Right lobe of liver (tissue), 6 donors: ENCODE data around the gene CHI3L1. TPM values are rescaled to one million over a fixed set of nuclear protein-coding genes. Genes with fewer than 3 reads are reported as not detected.

Source experiments
- ATAC-seq, 4 donors: fragments of 200-7000 bp; cut with Tn5 transposase; one replicate each; pipeline ENCODE4 v1.9.1; 2020; ENCODE audit warnings: mild to moderate bottlenecking in 4 of 4, moderate library complexity in 4 of 4
- DNase-seq, 3 donors: peaks; one replicate each; pipeline ENCODE4 v3.0.0-alpha.2; 2020
- H3K27ac ChIP-seq, 3 donors: fragments of 200-600 bp; one replicate each; pipeline ENCODE4 v1.8.0; 2022
- H3K27me3 ChIP-seq, 2 donors: fragments of 200-600 bp; one replicate each; pipeline ENCODE4 v1.8.0; 2022
- H3K36me3 ChIP-seq, 4 donors: fragments of 200-600 bp; sonication (generic) in 1 of 4; one replicate each; pipeline versions ENCODE4 v1.5.1 to v1.8.0; 2017 to 2022; ENCODE audit warnings: control low read depth in 1 of 4
- H3K4me1 ChIP-seq, 4 donors: fragments of 200-600 bp; sonication (generic) in 1 of 4; one replicate each; pipeline versions ENCODE4 v1.5.1 to v1.8.0; 2017 to 2022; ENCODE audit warnings: control low read depth in 1 of 4
- H3K4me3 ChIP-seq, 3 donors: fragments of 200-600 bp; one replicate each; pipeline ENCODE4 v1.8.0; 2022
- H3K9me3 ChIP-seq, 4 donors: fragments of 200-600 bp; sonication (generic) in 1 of 4; one replicate each; pipeline versions ENCODE4 v1.5.1 to v1.8.0; 2017 to 2022; ENCODE audit warnings: control low read depth in 1 of 4
- POLR2A ChIP-seq: fragments of 450-650 bp; IDR thresholded peaks from one replicate; pipeline ENCODE4 v1.6.1; 2017; ENCODE audit warnings: antibody characterized with exemption, mild to moderate bottlenecking
- WGBS: methylation state at CpG from one replicate; pipeline ENCODE4 v1.1.6; 2018; ENCODE audit warnings: low coverage, low lambda C conversion rate; ENCODE audit not compliant: insufficient coverage; ENCODE audit errors: missing lambda C conversion rate; 5-methylcytosine and 5-hydroxymethylcytosine counted together
- intact Hi-C, 2 donors: fragments of 100-400 bp; cut with DNase I; formaldehyde crosslinking; loops; one replicate each; pipeline versions ENCODE4 v1.11.2 to v1.14.1; 2022
- total RNA-seq, 6 experiments: library from RNA; depleted of rRNA in 2 of 6; stranded (reverse); fragments of >200 nt in 2 of 6; fragmentation: NEBNext Ultra II Directional in 3 of 6; extraction: Animal tissue kit (Norgen Biotek cat#: 25700) in 3 of 6; gene quantifications; one replicate each; pipeline versions ENCODE4 v1.1.0 to v1.2.4, GENCODE V29; 2016 to 2023
- TF ChIP-seq, protein P1 (sequence below), 4 donors: fragments of 200-600 bp in 3 of 4; fragments of 450-650 bp in 1 of 4; IDR thresholded peaks; one replicate each; pipeline versions ENCODE4 v1.5.1 to v1.8.0; 2016 to 2022; ENCODE audit warnings: antibody characterized with exemption in 4 of 4, mild to moderate bottlenecking in 2 of 4
- donor health status: DM: no; HTN: yes; CAD: no.
- donor health status: DM: no; HTN: no; CAD: no.
- donor health status: DM: no; HTN: no; CAD: no.
- donor health status: DM: no; HTN: yes; CAD: no.
- donor health status: DM: no; HTN: yes; CAD: no.

CHI3L1 gene
- total RNA-seq, 6 experiments from 2014 or later = 2.8 to 397 (median 219) TPM

DNA sequence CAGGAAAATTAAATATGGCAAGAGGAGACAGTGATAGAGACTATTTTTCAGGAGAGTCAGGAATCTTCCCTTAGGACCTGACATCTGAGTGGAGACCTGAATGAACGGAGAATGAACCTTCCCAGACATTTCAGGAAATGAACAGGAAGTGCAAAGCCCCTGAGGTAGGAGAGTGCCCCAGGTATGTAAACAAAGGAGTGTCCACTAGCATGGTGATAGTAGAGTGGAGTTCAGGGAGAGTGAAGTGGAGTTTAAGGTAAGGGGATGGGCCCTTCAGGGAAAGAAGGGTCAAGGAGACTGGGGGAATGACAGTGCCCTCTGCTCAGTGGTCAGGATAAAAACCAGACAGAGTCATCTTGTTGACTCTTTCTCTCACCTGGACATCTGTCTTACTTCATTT is 30.2 kb downstream of the CHI3L1 start:
- 45% methylated on average over 1 of the region's 1 CpG for WGBS
- H3K36me3 ChIP-seq = no peaks in the 10 kb centered on the region
- no peak overlapping the region for H3K4me3 ChIP-seq
- ATAC-seq = no peak
- H3K27me3 ChIP-seq = no peaks in the 10 kb centered on the region
- H3K27ac ChIP-seq = no peak overlapping the region
- DNase-seq = no peak
- no peaks in the 10 kb centered on the region for H3K9me3 ChIP-seq
- no peaks in the 10 kb centered on the region for H3K4me1 ChIP-seq
- intact Hi-C loops = no loop called here
- TF ChIP-seq, protein P1, sequence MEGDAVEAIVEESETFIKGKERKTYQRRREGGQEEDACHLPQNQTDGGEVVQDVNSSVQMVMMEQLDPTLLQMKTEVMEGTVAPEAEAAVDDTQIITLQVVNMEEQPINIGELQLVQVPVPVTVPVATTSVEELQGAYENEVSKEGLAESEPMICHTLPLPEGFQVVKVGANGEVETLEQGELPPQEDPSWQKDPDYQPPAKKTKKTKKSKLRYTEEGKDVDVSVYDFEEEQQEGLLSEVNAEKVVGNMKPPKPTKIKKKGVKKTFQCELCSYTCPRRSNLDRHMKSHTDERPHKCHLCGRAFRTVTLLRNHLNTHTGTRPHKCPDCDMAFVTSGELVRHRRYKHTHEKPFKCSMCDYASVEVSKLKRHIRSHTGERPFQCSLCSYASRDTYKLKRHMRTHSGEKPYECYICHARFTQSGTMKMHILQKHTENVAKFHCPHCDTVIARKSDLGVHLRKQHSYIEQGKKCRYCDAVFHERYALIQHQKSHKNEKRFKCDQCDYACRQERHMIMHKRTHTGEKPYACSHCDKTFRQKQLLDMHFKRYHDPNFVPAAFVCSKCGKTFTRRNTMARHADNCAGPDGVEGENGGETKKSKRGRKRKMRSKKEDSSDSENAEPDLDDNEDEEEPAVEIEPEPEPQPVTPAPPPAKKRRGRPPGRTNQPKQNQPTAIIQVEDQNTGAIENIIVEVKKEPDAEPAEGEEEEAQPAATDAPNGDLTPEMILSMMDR (IDR thresholded peaks at IDR 0.05) = no peak

DNA sequence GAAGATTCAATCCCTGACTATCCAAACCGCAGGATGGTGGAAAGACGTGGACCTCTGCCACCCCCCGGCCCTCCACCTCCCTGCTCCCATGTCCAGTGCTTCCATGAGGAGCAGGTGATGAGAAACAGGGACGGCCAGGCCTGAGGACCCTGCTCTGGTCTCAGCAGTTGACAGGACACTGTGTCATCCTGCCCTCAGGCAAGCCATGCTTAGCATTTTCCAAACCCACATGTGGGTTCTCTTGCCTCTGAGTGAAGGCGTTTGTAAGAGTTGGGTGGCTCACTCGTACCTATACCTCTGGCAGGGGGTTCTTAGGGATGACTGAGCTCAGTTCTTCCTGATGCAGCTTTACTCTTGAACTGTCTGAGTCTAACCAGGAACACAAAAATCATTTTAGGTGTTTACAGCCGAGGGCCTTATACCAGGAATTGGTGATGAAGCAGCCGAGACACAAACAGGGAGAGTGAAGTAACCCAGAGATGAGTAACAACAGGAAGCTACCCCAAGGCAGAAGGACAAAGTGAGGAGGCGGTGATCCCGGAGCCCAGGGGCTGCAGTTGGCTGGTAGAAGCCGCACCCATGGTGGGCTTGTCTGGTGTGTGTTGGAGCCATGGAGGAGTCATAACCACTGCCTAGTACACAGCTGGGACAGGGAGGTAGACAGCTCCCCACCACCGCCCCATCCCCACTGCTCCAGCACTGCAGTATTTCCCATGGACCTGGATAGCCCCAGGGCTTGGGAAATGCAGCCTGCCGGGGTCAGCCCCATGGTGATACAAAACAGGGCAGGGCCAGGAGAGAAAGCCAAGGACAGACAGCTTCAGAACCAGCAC is 32.3 kb downstream of the CHI3L1 start:
- Histone ChIP-seq H3K4me3 (no peak overlapping the region), H3K9me3 (no peaks in the 10 kb centered on the region), H3K4me1 (no peaks in the 10 kb centered on the region), H3K27ac (no peak overlapping the region), H3K36me3 (no peaks in the 10 kb centered on the region), H3K27me3 (no peaks in the 10 kb centered on the region)
- intact Hi-C loops = no loop called here
- DNase-seq (no peak), ATAC-seq (no peak)
- TF ChIP-seq POLR2A = no peak
- TF ChIP-seq, protein P1 (IDR thresholded peaks at IDR 0.05) = no peak
- 49% methylated on average over 4 of the region's 13 CpGs for WGBS

DNA sequence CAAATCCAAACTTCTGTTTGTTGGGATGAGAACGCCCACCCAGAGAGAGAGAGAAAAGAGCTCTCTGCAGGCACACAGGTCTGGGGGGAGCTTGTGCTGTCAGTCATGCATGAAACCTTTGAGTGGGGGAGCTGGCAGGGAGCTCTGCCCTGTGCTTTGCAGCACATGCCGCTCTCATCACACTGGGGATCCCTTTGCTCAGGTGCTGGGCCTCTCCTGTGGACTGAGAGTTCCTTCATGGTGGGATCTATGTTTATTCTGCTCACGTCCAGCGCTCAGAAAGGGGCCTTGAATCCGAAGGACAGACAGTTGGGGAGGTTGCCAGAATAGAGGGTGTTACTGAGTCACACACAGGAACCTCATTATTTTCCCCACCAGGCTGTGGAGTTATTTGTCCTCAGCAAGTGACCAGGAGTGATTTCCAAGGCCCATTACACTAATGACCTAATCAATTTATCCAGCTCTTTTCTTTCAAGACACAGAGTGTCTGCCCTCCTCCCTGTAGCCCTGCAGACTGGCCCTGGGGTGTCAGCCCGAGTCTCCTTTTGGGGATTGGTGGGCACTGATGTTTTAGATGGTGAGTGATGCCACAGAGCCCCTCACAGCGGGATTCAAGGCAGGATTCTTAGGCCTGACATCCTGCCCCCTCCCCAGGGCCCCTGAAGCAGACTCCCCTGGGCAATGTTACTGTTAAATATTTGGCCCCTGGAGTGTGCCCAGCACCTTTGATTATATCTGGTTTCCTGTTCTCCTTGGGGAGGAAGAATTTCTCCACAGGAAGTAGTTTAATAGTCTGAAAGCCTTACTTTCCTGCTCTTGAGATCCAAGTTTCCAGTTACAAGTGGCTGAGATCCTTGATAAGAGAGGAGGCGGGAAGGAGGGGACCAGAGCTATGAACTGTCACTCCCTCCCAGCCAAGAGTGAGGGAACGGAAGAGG is 33.2 kb downstream of the CHI3L1 start:
- Histone ChIP-seq H3K27ac (no peak overlapping the region), H3K9me3 (no peaks in the 10 kb centered on the region)

DNA sequence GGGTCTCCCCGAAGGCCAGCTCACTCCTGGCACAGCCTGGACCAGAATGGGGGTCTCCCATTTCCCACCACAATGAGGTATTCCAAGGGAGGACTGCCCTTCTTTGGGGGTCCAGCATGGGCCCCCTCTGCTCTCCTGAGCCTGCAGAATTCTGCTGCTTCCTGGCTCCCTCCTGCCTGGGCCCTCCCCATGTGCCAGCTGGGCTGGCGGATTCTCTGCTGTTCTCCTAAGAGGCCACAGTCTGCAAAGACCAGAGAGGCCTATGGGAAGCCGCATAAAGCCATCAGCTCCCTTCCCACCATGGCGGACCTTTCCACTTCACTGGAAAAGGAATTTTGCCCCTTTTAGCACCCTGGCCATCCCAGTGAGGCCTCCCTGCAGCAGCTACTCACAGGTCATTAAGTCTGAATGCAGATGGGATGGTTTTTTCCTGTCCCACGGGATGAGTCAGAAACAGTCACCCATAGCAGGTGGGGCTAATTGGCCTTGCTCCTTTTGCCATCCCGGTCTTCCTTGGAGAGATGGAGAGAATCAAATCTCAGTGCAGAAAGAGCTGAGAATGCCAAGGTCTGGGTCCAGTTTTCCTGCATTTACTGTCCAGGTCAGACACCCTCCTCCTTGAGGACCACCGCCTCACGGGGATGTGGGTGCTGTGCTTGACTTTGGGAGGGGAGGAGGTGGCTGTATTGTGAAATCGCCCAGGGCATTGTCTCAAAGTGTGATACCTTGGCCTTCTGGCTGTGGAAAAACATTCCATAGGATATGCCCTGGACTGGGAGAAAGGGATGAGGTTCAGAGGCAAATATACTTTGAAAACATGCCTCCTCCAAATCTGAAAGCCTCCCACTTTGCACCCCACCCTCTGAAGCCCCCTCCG is 34.1 kb downstream of the CHI3L1 start:
- DNase-seq (no peak), ATAC-seq (no peak)
- Histone ChIP-seq H3K4me3 (no peak overlapping the region), H3K36me3 (no peaks in the 10 kb centered on the region), H3K4me1 (no peaks in the 10 kb centered on the region), H3K27me3 (no peaks in the 10 kb centered on the region), H3K9me3 (no peaks in the 10 kb centered on the region), H3K27ac (no peak overlapping the region)
- 61% methylated on average over 6 of the region's 10 CpGs for WGBS
- intact Hi-C loops = no loop called here
- TF ChIP-seq, protein P1 (IDR thresholded peaks at IDR 0.05) = no peak
- TF ChIP-seq POLR2A = no peak

More for the DNA sequence above, 33.2 kb downstream of the CHI3L1 start:
- no peaks in the 10 kb centered on the region for H3K27me3 ChIP-seq
- no peaks in the 10 kb centered on the region for H3K36me3 ChIP-seq
- 53% methylated on average over 8 of the region's 9 CpGs for WGBS
- DNase-seq (no peak), ATAC-seq (no peak)
- intact Hi-C loops = no loop called here
- H3K4me1 ChIP-seq = no peaks in the 10 kb centered on the region
- no peak overlapping the region for H3K4me3 ChIP-seq
- TF ChIP-seq, protein P1 (IDR thresholded peaks at IDR 0.05) = no peak
- TF ChIP-seq POLR2A = no peak
